Measurements from ENCODE around the gene STK38L.
"Not testable (repeated sequence)": the region's sequence is repeated elsewhere in the genome, so short reads cannot be mapped to it uniquely, and the experiment has no call there.

STK38L gene

DNA sequence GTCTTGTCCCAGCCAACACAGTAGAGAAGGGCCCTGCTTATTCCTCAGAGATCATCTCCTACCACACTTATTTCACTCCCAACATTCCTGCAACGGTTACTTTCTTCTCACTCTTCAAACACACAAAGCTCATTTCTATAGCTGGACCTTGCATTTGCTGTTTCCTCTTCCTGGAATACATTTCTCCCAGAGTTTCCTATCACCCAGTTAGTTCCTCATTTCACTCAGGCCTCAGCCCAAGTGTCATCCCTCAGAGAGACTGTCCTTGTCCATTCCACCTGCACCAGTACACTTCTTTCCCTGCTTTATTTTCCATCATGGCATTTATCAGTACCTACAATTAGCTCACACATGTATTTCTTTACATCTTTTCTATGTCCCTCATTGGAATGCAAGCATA, 14.7 kb upstream of the STK38L start:
- TF ChIP-seq SPI1 (IDR thresholded peaks at IDR 0.05; ENCODE audit: borderline replicate concordance, low read depth): peak; percentile 19; the same call in 1 of the 2 replicates
- TF ChIP-seq, protein P1, sequence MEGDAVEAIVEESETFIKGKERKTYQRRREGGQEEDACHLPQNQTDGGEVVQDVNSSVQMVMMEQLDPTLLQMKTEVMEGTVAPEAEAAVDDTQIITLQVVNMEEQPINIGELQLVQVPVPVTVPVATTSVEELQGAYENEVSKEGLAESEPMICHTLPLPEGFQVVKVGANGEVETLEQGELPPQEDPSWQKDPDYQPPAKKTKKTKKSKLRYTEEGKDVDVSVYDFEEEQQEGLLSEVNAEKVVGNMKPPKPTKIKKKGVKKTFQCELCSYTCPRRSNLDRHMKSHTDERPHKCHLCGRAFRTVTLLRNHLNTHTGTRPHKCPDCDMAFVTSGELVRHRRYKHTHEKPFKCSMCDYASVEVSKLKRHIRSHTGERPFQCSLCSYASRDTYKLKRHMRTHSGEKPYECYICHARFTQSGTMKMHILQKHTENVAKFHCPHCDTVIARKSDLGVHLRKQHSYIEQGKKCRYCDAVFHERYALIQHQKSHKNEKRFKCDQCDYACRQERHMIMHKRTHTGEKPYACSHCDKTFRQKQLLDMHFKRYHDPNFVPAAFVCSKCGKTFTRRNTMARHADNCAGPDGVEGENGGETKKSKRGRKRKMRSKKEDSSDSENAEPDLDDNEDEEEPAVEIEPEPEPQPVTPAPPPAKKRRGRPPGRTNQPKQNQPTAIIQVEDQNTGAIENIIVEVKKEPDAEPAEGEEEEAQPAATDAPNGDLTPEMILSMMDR (IDR thresholded peaks at IDR 0.05; ENCODE audit: insufficient read depth, low read length): no peak
- Histone ChIP-seq H3K27me3 (ENCODE audit: insufficient read depth, poor library complexity, severe bottlenecking) (no peaks in the 10 kb centered on the region), H3K4me3 (replicated peaks; ENCODE audit: insufficient read depth, low read length) (no peak overlapping the region), H3K27ac (replicated peaks) (no peak overlapping the region)
- peak in 1 of 2 experiments; percentile 23 for DNase-seq (ENCODE audit: low read depth in 1 of 2, low spot score in 1 of 2)

DNA sequence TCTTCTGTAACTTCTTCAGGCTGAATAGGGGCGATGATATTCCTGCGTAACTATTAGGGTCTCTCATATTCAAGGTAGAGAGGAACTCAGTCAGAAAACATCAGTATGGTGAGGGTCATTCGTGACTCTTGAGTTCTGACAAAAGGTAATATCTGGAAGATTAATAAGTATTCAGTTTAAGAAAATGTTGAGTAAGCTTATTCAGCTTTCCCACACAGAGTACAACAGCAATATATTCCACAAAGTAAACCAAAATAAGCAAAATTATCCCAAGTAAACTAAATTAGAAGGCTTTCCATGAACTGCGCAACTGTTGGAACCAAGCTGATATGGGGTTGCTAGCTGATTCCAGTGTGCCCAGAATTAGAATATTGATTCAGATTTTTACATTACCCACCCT, 12.7 kb upstream of the STK38L start:
- not testable (repeated sequence) for H3K4me3 ChIP-seq (replicated peaks; ENCODE audit: insufficient read depth, low read length); H3K27ac ChIP-seq (replicated peaks); DNase-seq (ENCODE audit: low read depth in 1 of 2, low spot score in 1 of 2)

DNA sequence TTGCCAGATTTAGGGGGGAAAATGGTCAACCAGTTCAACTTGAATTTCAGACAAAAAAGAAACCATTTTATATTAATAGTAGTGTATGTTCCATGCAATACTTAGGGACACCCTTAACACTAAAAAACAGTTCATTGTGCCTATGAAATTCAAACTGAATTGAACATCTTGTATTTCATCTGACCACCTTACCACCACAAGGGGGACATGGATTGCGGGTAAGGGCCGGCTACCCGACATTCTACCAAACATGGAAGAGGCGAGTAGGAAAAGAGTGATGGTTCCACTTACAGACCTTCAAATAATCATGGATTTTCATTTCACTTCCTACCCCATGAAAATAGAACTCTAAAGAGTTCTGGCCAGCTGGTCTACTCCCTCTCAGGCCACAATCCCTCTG, 10.3 kb upstream of the STK38L start:
- DNase-seq (ENCODE audit: low read depth in 1 of 2, low spot score in 1 of 2): no peak
- no peak overlapping the region for H3K27ac ChIP-seq (replicated peaks)

More for the DNA sequence above, 12.7 kb upstream of the STK38L start:
- not testable (repeated sequence) for H3K27me3 ChIP-seq (ENCODE audit: insufficient read depth, poor library complexity, severe bottlenecking)

DNA sequence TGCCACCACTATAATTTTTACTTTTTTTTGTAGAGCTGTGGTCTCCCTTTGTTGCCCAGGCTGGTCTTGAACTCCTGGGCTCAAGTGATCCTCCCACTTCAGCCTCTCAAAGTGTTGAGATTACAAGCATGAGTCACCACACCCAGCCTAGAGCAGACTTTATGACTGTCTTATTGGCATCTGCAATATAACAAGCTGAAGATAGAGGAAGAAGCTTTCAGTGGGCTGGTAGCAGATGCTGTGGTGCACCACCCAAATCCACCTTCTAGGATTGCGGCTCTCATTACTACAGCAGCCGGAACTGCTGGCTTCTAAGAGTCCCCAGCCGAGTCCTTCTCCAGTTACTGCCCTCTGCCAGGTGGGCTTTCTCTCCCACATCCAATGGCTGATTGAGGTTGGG, 7.6 kb upstream of the STK38L start:
- peak; percentile 82 to 88 for DNase-seq (ENCODE audit: low read depth in 1 of 2, low spot score in 1 of 2)
- H3K27me3 ChIP-seq (ENCODE audit: insufficient read depth, poor library complexity, severe bottlenecking): no peaks in the 10 kb centered on the region
- peak; percentile 5; the same call in 1 of the 2 replicates for TF ChIP-seq SPI1 (IDR thresholded peaks at IDR 0.05; ENCODE audit: borderline replicate concordance, low read depth)
- TF ChIP-seq, protein P2, sequence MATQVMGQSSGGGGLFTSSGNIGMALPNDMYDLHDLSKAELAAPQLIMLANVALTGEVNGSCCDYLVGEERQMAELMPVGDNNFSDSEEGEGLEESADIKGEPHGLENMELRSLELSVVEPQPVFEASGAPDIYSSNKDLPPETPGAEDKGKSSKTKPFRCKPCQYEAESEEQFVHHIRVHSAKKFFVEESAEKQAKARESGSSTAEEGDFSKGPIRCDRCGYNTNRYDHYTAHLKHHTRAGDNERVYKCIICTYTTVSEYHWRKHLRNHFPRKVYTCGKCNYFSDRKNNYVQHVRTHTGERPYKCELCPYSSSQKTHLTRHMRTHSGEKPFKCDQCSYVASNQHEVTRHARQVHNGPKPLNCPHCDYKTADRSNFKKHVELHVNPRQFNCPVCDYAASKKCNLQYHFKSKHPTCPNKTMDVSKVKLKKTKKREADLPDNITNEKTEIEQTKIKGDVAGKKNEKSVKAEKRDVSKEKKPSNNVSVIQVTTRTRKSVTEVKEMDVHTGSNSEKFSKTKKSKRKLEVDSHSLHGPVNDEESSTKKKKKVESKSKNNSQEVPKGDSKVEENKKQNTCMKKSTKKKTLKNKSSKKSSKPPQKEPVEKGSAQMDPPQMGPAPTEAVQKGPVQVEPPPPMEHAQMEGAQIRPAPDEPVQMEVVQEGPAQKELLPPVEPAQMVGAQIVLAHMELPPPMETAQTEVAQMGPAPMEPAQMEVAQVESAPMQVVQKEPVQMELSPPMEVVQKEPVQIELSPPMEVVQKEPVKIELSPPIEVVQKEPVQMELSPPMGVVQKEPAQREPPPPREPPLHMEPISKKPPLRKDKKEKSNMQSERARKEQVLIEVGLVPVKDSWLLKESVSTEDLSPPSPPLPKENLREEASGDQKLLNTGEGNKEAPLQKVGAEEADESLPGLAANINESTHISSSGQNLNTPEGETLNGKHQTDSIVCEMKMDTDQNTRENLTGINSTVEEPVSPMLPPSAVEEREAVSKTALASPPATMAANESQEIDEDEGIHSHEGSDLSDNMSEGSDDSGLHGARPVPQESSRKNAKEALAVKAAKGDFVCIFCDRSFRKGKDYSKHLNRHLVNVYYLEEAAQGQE (IDR thresholded peaks at IDR 0.05; ENCODE audit: insufficient replicate concordance, low read depth): no peak
- TF ChIP-seq POLR2AphosphoS5 (IDR thresholded peaks at IDR 0.05; ENCODE audit: low read depth): peak; percentile 69
- H3K4me3 ChIP-seq (replicated peaks; ENCODE audit: insufficient read depth, low read length): no peak overlapping the region
- H3K27ac ChIP-seq (replicated peaks): peak overlapping the region; percentile 91

More for the DNA sequence above, 10.3 kb upstream of the STK38L start:
- H3K4me3 ChIP-seq (replicated peaks; ENCODE audit: insufficient read depth, low read length): no peak overlapping the region
- H3K27me3 ChIP-seq (ENCODE audit: insufficient read depth, poor library complexity, severe bottlenecking): no peaks in the 10 kb centered on the region
- TF ChIP-seq, protein P1 (IDR thresholded peaks at IDR 0.05; ENCODE audit: insufficient read depth, low read length): no peak

DNA sequence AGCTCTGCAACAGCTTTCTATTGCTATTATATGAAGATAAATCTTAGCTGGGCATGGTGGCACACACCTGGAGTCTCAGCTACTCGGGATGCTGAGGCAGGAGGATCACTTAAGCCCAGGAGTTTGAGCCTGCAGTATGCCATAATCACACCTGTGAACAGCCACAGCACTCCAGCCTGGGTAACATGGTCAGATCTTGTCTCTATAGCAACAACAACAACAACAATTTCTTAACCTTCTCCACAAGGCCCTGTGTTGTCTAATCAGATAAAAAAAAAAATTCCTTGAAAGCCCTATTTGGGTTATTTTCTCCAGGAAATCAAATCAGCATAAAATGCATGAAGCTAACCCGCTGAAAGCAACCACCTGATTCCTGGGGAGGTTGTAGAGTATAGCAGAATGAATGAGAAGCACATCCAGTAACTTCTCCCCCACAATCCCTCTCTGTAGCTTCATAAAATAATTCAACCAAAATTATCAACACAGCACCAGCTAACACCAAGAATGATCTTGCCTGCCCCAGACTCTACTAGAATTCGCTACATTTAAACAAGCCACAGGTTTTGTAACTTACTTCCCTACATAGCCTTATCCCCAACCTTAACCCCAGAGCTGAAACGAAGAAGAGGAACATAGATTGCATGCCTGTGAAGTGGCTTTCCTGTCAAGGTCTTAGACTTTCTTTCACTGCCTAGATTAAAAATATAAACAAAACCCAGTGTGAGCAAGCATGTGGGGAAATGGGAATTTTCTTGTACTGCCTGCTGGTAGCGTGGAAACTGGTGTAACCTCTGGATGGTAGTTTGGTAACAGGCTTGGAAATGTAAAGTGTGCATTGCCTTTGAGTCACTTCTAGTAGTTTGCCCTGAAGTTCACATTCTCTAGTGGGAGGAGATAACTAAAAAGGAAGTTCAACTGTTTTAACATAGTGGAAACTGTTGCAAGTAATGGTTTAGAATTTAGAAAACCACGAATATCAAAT, 6.0 kb upstream of the STK38L start:
- no peaks in the 10 kb centered on the region for H3K27me3 ChIP-seq (ENCODE audit: insufficient read depth, poor library complexity, severe bottlenecking)
- no peak overlapping the region for H3K4me3 ChIP-seq (replicated peaks; ENCODE audit: insufficient read depth, low read length)
- TF ChIP-seq SPI1 (IDR thresholded peaks at IDR 0.05; ENCODE audit: borderline replicate concordance, low read depth): peak; percentile 71; the same call in 1 of the 2 replicates
- peak; percentile 64 for TF ChIP-seq POLR2AphosphoS5 (IDR thresholded peaks at IDR 0.05; ENCODE audit: low read depth)
- TF ChIP-seq, protein P1 (IDR thresholded peaks at IDR 0.05; ENCODE audit: insufficient read depth, low read length): no peak
- TF ChIP-seq, protein P2 (IDR thresholded peaks at IDR 0.05; ENCODE audit: insufficient replicate concordance, low read depth): no peak
- peak; percentile 26; the same call in 1 of the 2 replicates for TF ChIP-seq GABPA (IDR thresholded peaks at IDR 0.05; ENCODE audit: low read depth)
- peak; percentile 78 to 87 for DNase-seq (ENCODE audit: low read depth in 1 of 2, low spot score in 1 of 2)
- H3K27ac ChIP-seq (replicated peaks): peak overlapping the region; percentile 91
